NOMO-1 treated with DMSO at 0.1 percent for 48 hours (cell line): ENCODE results near the gene PLXDC1.

Experiments used
- DNase-seq: peaks from one replicate; lab custom pipeline; 2025; ENCODE audit not compliant: unreplicated experiment; lab: John Stamatoyannopoulos, UW

The PLXDC1 gene

DNA sequence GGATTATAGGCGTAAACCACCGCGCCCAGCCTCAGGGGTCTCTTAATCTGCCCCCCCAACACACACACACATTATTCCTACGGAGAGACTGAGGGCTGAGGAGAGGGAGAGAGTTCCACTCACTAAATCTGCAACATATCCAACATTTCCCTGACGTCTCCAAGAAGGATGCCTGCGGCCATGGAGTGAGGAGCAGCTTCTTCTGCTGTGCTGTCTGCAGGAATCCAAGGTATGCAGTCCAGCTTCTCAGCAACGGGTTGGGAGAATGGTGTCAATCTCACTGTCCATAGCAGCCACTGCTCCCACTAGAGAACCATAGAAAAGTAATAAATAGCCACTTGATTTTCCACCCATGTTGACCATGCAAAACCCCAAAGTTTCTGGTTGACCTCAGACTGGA is 5.1 kb upstream of the PLXDC1 start:
- DNase-seq = no peak

DNA sequence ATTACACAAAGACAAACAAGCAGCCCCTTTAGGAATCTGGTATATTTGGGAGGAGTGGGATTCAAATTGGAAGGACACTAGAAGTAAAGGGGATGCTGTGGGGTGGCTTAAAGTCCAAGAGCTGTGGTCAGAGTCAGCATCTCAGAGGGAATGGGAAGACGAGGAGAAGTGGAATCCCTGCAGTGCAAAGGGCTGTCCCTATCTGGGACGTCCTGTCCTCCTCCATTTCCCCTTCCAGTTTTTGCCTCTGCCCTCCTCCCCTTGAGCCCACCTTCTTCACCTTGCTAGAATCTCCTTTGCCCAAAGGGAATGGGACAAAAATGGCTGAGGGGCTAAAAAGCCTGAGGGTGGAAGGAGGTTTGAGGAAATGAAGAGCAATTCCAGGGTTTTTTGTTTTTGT is 4.2 kb upstream of the PLXDC1 start:
- DNase-seq = no peak

DNA sequence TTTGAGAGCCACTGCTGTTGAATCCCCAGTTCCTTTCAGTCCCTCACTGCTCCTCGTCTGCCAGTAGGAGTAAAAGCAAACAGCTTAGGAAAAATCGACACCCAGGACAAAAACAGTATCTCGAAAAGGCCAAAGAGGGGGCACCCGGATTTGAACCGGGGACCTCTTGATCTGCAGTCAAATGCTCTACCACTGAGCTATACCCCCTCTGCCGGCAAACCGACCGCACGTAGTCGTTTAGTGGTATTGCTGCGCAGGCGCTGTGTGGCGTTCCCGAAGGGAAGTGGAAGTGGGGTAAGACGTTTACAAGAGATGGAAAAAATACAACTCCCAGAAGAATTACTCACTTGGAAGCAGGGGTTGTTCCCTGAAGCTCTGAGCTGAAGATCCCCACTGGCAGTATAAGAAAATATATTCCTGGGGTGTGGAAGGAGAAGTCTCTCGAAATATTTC is 2.2 kb upstream of the PLXDC1 start:
- peak; percentile 56 for DNase-seq

DNA sequence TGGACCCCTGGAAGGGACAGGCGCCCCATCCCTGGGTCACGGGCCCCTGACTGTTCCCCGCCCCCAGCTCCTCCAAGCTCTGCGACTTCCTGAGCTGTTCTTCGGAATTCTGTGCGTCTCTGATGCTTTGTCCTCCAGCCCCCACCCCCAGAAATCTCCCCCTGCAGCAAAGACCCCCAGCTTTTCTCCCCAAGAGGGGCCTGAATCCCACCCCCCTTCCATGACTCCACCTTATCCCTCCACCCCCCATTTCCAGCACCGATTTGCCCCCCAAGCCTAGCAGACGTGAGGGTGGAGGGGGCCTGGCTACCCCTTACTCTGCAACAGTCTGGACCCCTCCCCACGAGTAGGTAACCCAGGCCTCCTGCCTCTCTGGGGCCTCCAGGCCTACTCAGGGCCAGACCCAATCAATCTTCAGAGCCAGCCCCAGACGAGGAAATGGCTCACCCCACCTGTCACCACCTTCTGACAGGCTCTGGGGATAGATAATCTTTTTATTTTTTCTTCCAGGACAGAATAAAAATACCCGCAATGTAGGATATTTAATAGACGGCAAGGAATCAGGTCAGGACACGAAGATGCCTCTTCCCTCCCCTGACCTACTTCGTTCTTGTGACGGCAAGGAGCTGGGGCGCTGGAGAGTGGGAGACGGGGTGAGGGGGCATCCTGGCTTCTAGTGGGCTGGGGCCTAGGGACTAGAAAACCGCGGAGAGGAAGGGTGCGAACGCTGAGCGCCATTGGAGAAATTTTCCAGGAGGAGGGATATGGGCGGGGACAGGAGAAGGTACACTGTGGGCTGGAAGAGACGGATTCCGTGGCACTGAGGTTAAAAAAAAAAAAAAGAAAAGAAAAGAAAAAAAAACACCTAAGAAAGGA is 744 bp upstream of the PLXDC1 start:
- no peak for DNase-seq

DNA sequence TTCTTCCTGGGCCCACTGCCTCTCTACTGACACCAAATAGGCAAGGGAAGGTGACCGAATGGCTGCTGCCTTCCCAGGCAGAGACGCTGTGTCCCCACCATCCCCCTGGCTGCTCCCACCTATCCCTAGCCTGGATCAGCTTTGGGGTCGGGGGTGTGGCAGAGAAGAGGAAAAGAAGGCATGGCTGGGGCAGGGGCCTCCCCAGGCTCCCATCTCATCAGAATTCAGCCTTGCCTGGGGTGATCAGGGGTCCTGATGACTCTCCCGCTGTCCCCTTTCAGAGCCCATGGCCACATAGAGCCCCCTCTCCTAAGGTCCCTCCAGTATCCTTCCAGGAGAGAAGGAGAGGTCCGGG is 665 bp downstream of the PLXDC1 start:
- no peak for DNase-seq

DNA sequence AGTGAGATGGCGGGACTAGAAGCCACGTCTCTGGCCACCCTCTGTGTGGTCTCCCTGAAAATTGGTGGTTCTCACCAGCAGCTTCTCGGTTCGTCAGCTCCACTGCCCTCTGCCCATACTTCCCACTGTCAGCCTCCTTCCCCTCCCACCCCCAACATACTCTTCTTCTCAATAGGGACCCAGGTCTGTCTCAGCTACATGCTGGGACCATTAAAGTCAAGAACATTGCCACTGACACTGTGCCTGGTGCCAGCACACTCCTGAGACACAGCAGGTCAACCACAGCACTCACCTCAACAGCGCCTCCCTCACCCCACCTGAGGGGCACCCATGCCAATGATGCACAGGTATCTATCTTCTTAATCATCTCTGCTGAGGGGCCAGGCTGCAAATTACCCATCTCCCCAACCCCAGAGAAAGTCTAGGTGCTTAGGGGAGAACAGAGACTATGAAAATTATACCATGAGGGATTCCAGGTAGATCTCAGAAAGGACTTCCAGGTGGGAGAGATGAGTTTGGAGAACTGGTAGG is 1.3 kb downstream of the PLXDC1 start:
- no peak for DNase-seq

DNA sequence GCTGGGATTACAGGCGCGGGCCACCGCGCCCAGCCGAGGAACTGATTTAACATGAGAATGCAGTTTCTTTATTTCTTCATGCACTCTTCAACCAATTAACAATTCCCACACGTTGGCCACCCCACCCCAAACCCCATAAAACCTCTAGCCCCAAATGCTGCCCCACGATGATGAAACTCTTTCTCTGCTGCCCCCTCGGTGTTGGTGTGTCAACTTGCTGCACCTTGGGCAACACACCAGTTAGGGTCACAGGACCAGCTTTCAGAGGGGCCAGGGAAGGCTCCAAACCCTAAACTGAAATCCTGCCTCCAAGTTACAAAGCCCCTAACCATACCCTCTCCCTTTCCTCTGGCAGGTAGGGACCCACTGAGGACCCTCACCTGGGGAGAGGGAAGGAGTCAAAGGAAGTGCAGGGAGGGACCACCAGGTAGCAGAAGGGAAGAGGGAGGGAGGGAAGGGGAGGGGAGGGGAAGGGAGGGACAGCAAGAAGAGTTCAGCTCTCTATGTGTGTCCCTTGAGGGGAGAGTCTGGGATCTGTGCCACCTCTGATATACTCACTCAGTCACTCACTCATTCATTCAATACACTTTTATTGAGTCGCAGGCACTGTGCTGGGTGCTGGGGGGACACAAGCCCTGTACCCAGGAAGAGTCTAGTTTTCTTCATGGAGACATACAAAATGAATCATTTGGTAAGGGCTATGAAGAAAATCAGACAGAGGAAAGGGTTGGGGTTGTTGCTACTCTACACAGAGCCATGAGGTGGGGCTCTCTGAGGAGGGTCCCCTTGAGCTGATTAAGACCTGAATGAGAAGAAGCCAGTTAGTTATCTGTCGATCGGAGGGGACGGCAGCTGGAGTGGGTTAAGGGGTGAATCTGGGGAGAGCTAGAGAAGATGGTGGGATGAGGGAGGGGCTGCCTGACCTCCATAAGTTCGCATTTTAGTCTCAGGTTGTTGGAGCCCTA is 3.9 kb downstream of the PLXDC1 start:
- DNase-seq = peak; percentile 45

GRCh38 chr17:39146273-39146672 is 5.2 kb downstream of the PLXDC1 start:
- no peak for DNase-seq

DNA sequence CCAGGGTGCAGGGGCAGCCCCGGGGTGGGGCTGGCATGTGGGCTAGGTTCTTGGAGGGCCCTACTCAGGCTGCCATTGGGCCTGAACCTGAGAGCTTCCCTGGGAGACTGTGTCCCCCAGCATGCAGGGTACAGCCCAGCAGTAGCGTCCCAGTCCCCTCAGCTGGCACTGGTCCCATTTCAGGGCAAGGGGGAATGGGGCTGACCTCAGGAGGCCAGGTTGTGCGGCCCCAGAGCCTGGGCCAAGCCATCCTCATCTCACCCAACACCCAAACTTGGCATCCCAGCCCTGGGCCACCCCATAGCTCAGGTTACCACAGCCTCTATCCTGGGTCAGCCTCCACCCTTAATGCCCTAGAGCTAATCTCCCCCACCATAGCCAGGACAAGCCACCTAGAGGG is 6.3 kb downstream of the PLXDC1 start:
- no peak for DNase-seq

GRCh38 chr17:39144416-39144840 is 7.0 kb downstream of the PLXDC1 start:
- no peak for DNase-seq

DNA sequence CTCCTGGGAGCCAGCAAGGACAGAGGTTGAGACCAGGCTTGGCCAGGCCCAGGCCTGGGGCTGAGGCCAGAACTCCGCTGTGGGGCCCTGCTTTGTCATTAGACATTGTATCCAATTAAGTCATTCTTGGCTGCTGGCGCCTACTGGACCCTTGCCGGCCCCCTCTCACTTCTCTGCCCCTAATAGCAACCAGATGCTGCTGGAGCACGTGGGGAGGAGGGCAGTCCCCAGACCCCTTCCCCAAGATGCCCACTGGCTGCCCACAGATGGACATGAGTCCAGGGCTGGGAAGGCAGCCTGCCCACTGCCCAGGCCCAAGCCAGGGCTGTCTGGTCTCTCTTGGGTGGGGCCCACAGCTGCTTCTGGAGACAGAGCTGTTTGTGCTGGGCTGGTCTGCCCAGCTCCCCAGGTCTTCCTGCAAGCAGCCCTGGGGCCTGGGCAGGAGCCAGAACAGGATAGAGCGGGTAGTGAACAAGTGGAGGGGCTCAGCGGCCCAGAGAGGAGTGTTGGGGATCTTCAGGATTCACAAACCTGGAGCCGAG is 7.8 kb downstream of the PLXDC1 start:
- DNase-seq = no peak

DNA sequence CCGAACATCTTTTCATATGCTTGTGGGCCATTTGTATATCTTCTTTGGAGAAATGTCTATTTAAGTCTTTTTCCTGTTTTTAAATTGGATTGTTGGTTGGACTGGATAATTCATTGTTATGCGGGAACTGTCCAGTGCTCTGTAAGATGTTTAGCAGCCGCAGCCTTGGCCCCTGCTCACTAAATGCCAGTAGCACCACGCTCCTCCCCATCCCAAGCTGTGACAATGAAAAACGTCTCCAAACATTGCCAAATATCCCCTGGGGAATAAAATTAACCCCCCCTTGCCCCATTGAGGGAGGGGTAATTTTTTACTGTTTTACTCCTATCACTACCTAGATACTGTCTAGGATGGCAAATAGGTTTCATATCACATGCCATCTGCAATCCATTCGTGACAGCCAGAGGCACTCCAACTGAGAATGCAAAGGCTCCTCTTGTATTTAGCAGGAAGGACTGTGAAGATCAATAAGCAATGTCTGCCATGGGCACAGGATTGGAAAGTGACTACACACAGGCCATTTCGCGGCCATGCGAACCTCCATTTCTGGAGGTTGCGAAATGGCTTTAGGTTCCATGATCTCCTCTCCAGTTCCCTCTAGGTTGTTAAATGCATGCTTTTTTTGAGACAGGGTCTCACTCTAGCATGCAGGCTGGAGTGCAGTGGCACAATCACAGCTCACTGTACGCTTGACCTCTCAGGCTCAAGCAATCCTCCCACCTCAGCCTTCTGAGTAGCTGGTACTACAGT is 9.3 kb downstream of the PLXDC1 start:
- DNase-seq = no peak

DNA sequence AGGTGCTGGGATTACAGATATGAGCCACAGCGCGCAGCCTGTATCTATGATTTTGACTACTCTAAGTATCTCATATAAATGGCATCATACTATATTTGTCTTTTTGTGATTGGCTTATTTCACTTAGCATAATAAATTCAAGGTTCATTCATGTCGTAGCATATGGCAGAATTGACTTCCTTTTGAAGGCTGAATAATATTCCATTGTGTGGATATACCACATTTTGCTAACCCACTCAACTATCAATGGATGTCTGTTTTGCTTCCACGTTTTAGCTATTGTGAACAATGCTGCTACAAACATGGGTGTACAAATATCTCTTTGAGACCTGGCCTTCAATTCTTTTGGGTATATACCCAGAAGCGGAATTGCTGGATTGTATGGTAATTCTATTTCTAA is 10.1 kb downstream of the PLXDC1 start:
- DNase-seq = no peak

- DNase-seq = no peak
Measured at GRCh38 chr17:39139561-39139960, 11.9 kb downstream of the PLXDC1 start.

GRCh38 chr17:39139161-39139511 is 12.3 kb downstream of the PLXDC1 start:
- no peak for DNase-seq

- no peak for DNase-seq
Measured at GRCh38 chr17:39138431-39139160, 12.8 kb downstream of the PLXDC1 start.

- DNase-seq = no peak
Measured at GRCh38 chr17:39134878-39135277, 16.6 kb downstream of the PLXDC1 start.

GRCh38 chr17:39132192-39132610 is 19.2 kb downstream of the PLXDC1 start:
- no peak for DNase-seq

- DNase-seq = no peak
Measured at GRCh38 chr17:39131616-39132015, 19.8 kb downstream of the PLXDC1 start.

GRCh38 chr17:39130205-39130604 is 21.2 kb downstream of the PLXDC1 start:
- no peak for DNase-seq
